OCI-LY7 (cell line): ENCODE results near the gene MADD.

Experiments
- CTCF ChIP-seq: fragments of 200-600 bp; sonication (generic); conservative IDR thresholded peaks from 2 replicates; pipeline ENCODE4 v1.5.1; 2014; ENCODE audit warnings: mild to moderate bottlenecking, antibody characterized with exemption, low read length, moderate library complexity, mixed read lengths
- EZH2phosphoT487 ChIP-seq: fragments of 200-600 bp; sonication (generic); IDR thresholded peaks from 2 replicates; pipeline ENCODE4 v1.6.1; 2018; ENCODE audit warnings: low read depth, borderline replicate concordance, mild to moderate bottlenecking, mixed run types, antibody characterized with exemption, low read length, moderate library complexity, mixed read lengths

DNA sequence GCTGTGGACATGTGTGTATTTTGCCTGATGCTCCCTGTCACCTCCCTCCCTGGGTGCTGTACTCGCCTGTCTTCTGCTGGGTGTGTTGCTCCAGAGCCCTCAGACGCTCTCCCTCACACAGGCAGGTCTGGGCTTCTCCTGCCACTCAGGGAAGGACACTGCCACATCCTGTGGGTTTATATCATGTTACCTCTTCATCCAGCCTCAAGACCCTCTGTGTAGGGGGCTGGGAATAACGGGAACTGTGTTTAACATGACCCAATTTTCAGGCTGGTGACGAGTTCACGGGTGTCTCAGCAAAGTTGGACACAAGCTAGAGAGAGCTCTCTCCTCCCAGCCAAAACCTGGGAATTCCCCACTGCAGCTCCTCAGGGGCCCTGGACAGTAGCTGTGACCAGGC lies 58.0 kb downstream of the MADD start:
- TF ChIP-seq EZH2phosphoT487 = no peak
- TF ChIP-seq CTCF = no peak
